ENCODE results near the gene DTNB.
"Not testable (repeated sequence)": the region's sequence is repeated elsewhere in the genome, so short reads cannot be mapped to it uniquely, and the experiment has no call there.

DNA sequence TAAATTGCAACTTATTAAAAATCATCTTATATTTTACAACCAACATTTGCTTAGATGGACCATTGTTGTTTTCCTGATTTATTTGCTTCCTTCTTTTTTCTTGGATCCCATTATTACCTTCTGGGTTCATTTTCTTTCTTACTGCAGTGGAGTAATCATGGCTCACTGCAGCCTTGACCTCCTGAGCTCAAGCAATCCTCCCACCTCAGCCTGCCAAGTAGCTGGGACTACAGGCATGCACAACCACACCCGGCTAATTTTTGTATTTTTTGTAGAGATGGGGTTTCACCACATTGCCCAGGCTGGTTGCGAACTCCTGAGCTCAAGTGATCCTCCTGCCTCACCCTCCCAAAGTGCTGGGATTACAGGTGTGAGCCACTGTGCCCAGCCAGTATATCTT, 123.8 kb downstream of the DTNB start:
- TF ChIP-seq, protein P1, sequence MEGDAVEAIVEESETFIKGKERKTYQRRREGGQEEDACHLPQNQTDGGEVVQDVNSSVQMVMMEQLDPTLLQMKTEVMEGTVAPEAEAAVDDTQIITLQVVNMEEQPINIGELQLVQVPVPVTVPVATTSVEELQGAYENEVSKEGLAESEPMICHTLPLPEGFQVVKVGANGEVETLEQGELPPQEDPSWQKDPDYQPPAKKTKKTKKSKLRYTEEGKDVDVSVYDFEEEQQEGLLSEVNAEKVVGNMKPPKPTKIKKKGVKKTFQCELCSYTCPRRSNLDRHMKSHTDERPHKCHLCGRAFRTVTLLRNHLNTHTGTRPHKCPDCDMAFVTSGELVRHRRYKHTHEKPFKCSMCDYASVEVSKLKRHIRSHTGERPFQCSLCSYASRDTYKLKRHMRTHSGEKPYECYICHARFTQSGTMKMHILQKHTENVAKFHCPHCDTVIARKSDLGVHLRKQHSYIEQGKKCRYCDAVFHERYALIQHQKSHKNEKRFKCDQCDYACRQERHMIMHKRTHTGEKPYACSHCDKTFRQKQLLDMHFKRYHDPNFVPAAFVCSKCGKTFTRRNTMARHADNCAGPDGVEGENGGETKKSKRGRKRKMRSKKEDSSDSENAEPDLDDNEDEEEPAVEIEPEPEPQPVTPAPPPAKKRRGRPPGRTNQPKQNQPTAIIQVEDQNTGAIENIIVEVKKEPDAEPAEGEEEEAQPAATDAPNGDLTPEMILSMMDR (IDR thresholded peaks at IDR 0.05; ENCODE audit: low read depth, low read length) = not testable (repeated sequence)
- TF ChIP-seq EZH2phosphoT487 (IDR thresholded peaks at IDR 0.05; ENCODE audit: low read depth) = not testable (repeated sequence)
